HEK293 (cell line): ENCODE data around the gene VSTM2B.

Experiments
- CTCF ChIA-PET: fragments of 350-600 bp; formaldehyde crosslinking; extraction: SDS; loops from one replicate; lab custom pipeline; 2021; ENCODE audit warnings: antibody characterized with exemption; lab: Yijun Ruan, JAX
- POLR2A ChIA-PET: fragments of 300-600 bp; formaldehyde crosslinking; extraction: SDS; loops from one replicate; lab custom pipeline; 2020; ENCODE audit warnings: antibody characterized with exemption, inconsistent platforms; lab: Yijun Ruan, JAX
- H3K27ac ChIP-seq: fragments of 200-500 bp; sonication (Bioruptor generic); 2 replicates; pipeline ENCODE4 v1.5.1; 2014; ENCODE audit warnings: low read depth, low read length, control low read depth, inconsistent platforms; ENCODE audit errors: extremely low read depth
- H3K36me3 ChIP-seq, 2 experiments: fragments of 200-500 bp in 1 of 2; sonication (Bioruptor generic) in 1 of 2; 1 replicate in 1 of 2; 2 replicates in 1 of 2; pipeline ENCODE4 v1.5.1; 2014 to 2017; ENCODE audit warnings: inconsistent platforms in 2 of 2, low read length in 2 of 2; ENCODE audit not compliant: control insufficient read depth in 2 of 2, insufficient read depth in 1 of 2
- H3K4me1 ChIP-seq: fragments of 200-500 bp; sonication (Bioruptor generic); 2 replicates; pipeline ENCODE4 v1.5.1; 2014; ENCODE audit warnings: mild to moderate bottlenecking, low read length, inconsistent platforms; ENCODE audit not compliant: control insufficient read depth, insufficient read depth
- H3K4me3 ChIP-seq: 2 replicates; pipeline ENCODE4 v1.5.1; 2011; ENCODE audit warnings: low read depth, mild to moderate bottlenecking, control low read depth, low read length, moderate library complexity
- H3K9me3 ChIP-seq: fragments of 200-500 bp; sonication (Bioruptor generic); 2 replicates; pipeline ENCODE4 v1.5.1; 2014; ENCODE audit warnings: low read depth, low read length, inconsistent platforms; ENCODE audit not compliant: control insufficient read depth, insufficient read depth
- HOXC10 ChIP-seq: sonication (generic); formaldehyde crosslinking; IDR thresholded peaks from 2 replicates; pipeline ENCODE4 v1.8.1; 2023; ENCODE audit warnings: mild to moderate bottlenecking, missing genetic modification reagents
- KLF1 ChIP-seq: fragments of 450-650 bp; formaldehyde crosslinking; IDR thresholded peaks from 2 replicates; pipeline ENCODE4 v1.5.1; 2016; ENCODE audit warnings: missing biosample characterization, missing genetic modification characterization
- MEIS1 ChIP-seq: sonication (generic); formaldehyde crosslinking; IDR thresholded peaks from 2 replicates; pipeline ENCODE4 v1.8.1; 2022; ENCODE audit warnings: missing genetic modification reagents, mild to moderate bottlenecking, borderline replicate concordance
- TRIM28 ChIP-seq: IDR thresholded peaks from 2 replicates; pipeline ENCODE4 v1.6.1; 2011; ENCODE audit warnings: low read length, control low read depth, borderline replicate concordance
- ZBTB1 ChIP-seq: fragments of 450-650 bp; formaldehyde crosslinking; IDR thresholded peaks from 2 replicates; pipeline ENCODE4 v1.5.1; 2016; ENCODE audit warnings: missing biosample characterization, missing genetic modification characterization
- ZFHX2 ChIP-seq: fragments of 450-650 bp; formaldehyde crosslinking; conservative IDR thresholded peaks from 2 replicates; pipeline ENCODE4 v1.5.1; 2016; ENCODE audit warnings: missing biosample characterization, missing genetic modification characterization
- ZFP41 ChIP-seq: fragments of 450-650 bp; formaldehyde crosslinking; IDR thresholded peaks from 2 replicates; pipeline ENCODE4 v1.5.1; 2016; ENCODE audit warnings: missing biosample characterization, missing genetic modification characterization, borderline replicate concordance
- ZNF16 ChIP-seq: fragments of 450-650 bp; formaldehyde crosslinking; IDR thresholded peaks from 2 replicates; pipeline ENCODE4 v1.5.1; 2016; ENCODE audit warnings: low read depth, missing biosample characterization, missing genetic modification characterization
- ZNF248 ChIP-seq: fragments of 450-650 bp; formaldehyde crosslinking; IDR thresholded peaks from 2 replicates; pipeline ENCODE4 v1.5.1; 2017; ENCODE audit warnings: missing biosample characterization, missing genetic modification characterization
- ZNF362 ChIP-seq: fragments of 450-650 bp; formaldehyde crosslinking; IDR thresholded peaks from 2 replicates; pipeline ENCODE4 v1.5.1; 2016; ENCODE audit warnings: missing biosample characterization, missing genetic modification characterization
- ZNF549 ChIP-seq: fragments of 450-650 bp; IDR thresholded peaks from 2 replicates; pipeline ENCODE4 v1.5.1; 2018; ENCODE audit warnings: missing biosample characterization, missing genetic modification characterization, mild to moderate bottlenecking, inconsistent platforms, moderate library complexity
- ZNF704 ChIP-seq: fragments of 450-650 bp; formaldehyde crosslinking; IDR thresholded peaks from 2 replicates; pipeline ENCODE4 v1.5.1; 2016; ENCODE audit warnings: missing biosample characterization, missing genetic modification characterization
- ZNF747 ChIP-seq: fragments of 450-650 bp; formaldehyde crosslinking; IDR thresholded peaks from 2 replicates; pipeline ENCODE4 v1.5.1; 2016; ENCODE audit warnings: missing biosample characterization, missing genetic modification characterization
- TF ChIP-seq, protein P1 (sequence below): fragments of 450-650 bp; formaldehyde crosslinking; IDR thresholded peaks from 2 replicates; pipeline ENCODE4 v1.5.1; 2016; ENCODE audit warnings: missing biosample characterization, missing genetic modification characterization, borderline replicate concordance

Gene VSTM2B

DNA sequence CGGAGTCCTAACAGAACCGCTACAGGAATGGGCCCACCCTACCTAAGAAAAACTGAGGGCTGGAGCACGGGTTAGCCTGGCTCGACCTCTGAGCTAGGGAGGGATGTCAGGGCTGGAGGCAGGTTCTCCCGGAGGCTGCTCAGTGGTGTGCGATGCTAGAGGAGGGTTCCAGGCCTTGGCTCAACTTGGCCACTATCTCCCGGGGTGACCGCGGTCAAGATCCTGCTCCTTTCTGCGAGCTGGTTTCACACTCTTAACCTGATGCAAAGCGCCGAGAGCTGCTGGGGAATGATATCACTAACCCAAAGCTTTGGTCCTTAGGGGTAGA is 80.6 kb downstream of the VSTM2B start (continued):
- TF ChIP-seq HOXC10 (CRISPR knock-in tag) (no peak), TRIM28 (no peak), MEIS1 (CRISPR knock-in tag) (no peak)

DNA sequence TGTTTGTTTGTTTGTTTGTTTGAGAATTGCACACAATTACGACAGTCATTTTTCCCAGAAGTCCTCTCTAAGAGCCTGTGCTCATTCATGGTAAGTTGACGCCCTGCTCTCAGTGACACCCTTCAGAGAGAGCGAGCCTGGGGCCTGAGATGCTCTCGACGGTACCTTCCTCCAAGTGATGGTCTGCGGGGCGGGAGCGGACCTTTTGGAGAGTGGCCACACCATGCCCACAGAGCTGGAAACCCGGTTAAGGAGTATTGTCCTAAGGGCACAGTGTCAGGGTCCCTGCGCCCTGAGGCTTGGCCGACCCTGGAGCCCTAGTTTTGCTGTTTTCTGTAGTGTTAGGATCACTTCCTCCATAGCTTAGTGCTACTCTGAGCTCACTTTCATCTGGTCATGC is 83.8 kb downstream of the VSTM2B start:
- Histone ChIP-seq H3K4me1 (peaks cover 16% of the 10 kb centered on the region), H3K9me3 (no peaks in the 10 kb centered on the region), H3K4me3 (no peak overlapping the region), H3K27ac (no peak overlapping the region), H3K36me3 (peaks cover 57% of the 10 kb centered on the region in 2 experiments)
- POLR2A ChIA-PET = interaction anchor here (1.0 to 3.6 kb wide), 4 partner anchors 15 to 106 kb away, joined by 3 to 40 read pairs (median 4); partner anchors contain the start of gene C19orf12
- CTCF ChIA-PET = interaction anchor here (0.7 to 8.4 kb wide), 28 partner anchors 11 to 525 kb away, joined by 3 to 299 read pairs (median 12); partner anchors contain the start of genes C19orf12 and PLEKHF1
- TF ChIP-seq KLF1 (tag by site-specific recombination) = no peak
- TF ChIP-seq ZFHX2 (tag by site-specific recombination) = no peak
- TF ChIP-seq ZFP41 = no peak
- TF ChIP-seq, protein P1, sequence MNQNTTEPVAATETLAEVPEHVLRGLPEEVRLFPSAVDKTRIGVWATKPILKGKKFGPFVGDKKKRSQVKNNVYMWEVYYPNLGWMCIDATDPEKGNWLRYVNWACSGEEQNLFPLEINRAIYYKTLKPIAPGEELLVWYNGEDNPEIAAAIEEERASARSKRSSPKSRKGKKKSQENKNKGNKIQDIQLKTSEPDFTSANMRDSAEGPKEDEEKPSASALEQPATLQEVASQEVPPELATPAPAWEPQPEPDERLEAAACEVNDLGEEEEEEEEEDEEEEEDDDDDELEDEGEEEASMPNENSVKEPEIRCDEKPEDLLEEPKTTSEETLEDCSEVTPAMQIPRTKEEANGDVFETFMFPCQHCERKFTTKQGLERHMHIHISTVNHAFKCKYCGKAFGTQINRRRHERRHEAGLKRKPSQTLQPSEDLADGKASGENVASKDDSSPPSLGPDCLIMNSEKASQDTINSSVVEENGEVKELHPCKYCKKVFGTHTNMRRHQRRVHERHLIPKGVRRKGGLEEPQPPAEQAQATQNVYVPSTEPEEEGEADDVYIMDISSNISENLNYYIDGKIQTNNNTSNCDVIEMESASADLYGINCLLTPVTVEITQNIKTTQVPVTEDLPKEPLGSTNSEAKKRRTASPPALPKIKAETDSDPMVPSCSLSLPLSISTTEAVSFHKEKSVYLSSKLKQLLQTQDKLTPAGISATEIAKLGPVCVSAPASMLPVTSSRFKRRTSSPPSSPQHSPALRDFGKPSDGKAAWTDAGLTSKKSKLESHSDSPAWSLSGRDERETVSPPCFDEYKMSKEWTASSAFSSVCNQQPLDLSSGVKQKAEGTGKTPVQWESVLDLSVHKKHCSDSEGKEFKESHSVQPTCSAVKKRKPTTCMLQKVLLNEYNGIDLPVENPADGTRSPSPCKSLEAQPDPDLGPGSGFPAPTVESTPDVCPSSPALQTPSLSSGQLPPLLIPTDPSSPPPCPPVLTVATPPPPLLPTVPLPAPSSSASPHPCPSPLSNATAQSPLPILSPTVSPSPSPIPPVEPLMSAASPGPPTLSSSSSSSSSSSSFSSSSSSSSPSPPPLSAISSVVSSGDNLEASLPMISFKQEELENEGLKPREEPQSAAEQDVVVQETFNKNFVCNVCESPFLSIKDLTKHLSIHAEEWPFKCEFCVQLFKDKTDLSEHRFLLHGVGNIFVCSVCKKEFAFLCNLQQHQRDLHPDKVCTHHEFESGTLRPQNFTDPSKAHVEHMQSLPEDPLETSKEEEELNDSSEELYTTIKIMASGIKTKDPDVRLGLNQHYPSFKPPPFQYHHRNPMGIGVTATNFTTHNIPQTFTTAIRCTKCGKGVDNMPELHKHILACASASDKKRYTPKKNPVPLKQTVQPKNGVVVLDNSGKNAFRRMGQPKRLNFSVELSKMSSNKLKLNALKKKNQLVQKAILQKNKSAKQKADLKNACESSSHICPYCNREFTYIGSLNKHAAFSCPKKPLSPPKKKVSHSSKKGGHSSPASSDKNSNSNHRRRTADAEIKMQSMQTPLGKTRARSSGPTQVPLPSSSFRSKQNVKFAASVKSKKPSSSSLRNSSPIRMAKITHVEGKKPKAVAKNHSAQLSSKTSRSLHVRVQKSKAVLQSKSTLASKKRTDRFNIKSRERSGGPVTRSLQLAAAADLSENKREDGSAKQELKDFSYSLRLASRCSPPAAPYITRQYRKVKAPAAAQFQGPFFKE (tag by site-specific recombination) = no peak
- no peak for TF ChIP-seq ZBTB1 (tag by site-specific recombination)
- TF ChIP-seq ZNF549 (tag by site-specific recombination) = no peak
- no peak for TF ChIP-seq ZNF16 (tag by site-specific recombination)
- TF ChIP-seq ZNF747 (tag by site-specific recombination) = no peak
- no peak for TF ChIP-seq ZNF362

DNA sequence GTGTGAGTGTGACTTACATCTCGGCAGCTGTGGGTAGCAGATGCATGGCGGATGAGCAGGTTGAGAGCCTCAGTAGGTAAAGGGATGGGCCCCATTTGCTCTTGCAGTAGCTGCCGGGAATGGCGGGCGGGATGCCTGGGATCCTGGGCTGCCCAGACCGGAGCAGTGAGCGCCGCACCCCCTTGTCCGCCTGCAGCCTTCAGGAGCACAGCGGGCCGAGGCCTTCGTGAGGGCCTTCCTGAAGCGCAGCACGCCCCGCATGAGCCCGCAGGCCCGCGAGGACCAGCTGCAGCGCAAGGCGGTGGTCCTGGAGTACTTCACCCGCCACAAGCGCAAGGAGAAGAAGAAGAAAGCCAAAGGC is 84.4 kb downstream of the VSTM2B start:
- Histone ChIP-seq H3K9me3 (no peaks in the 10 kb centered on the region), H3K36me3 (peaks cover 62 to 63% of the 10 kb centered on the region in 2 experiments), H3K4me3 (no peak overlapping the region), H3K27ac (no peak overlapping the region), H3K4me1 (peaks cover 11% of the 10 kb centered on the region)
- TF ChIP-seq ZNF248 (no peak), ZNF704 (tag by site-specific recombination) (0 out of 2 replicates have a peak, but pooled peaks have one; percentile 11)
- POLR2A ChIA-PET = interaction anchor here (0.7 to 3.6 kb wide), 10 partner anchors 10 to 1054 kb away, joined by 3 to 40 read pairs (median 4); partner anchors contain the start of genes C19orf12 and PLEKHF1
- CTCF ChIA-PET = interaction anchor here (0.6 to 8.4 kb wide), 52 partner anchors 8 to 976 kb away, joined by 3 to 299 read pairs (median 5); partner anchors contain the start of genes C19orf12 and PLEKHF1
